Cardiac fibroblast (primary cell): ENCODE measurements around the gene TST.

Source experiments
- DNase-seq, 2 donors: peaks; one replicate each; pipeline versions ENCODE4 v3.0.0 to v3.0.0-alpha.2; 2010; ENCODE audit warnings: low read depth in 2 of 2
- H3K4me3 ChIP-seq, 2 donors: replicated peaks in 1 of 2; 1 replicate in 1 of 2; 2 replicates in 1 of 2; pipeline ENCODE4 v1.5.1; 2011; ENCODE audit warnings: low read depth in 2 of 2, low read length in 2 of 2, mild to moderate bottlenecking in 2 of 2, moderate library complexity in 1 of 2
- TF ChIP-seq, protein P1 (sequence below): IDR thresholded peaks from one replicate; pipeline ENCODE4 v1.5.1; 2011; ENCODE audit warnings: low read depth, mild to moderate bottlenecking, low read length, inconsistent platforms

The TST gene

DNA sequence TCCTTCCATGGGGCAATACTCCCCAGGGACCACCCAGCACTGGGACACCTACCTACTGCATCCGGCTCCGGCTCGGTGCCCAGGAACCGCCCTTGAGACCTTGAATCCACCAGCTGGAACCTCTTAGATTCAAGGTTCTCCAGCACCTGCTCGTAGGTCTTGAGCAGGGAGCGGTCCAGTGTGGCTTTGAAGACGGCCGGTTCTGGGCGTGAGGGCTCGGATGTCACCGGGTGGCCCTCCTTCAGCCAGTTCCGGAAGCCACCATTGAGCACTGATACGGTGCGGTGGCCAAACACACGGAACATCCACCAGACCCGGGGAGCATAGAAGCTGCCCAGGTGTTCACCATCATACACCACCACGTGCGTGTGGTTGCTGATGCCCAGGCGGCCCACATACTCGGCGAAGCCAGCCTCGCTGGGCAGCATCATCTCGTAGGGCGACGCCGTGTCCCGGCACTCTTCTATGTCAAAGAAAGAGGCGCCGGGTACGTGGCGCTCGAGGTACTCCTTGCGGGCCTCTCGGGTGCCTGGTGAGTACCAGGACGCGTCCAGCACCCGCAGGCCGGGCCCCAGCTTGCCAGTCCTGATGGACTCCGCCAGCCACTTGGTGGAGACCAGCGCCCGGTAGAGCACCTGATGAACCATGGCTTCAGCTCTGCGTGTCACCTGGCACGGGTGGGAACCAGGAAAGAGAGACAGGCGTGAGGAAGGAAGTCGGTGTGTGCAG, 997 bp downstream of the TST start:
- no peak for DNase-seq
- H3K4me3 ChIP-seq = peak overlapping the region; percentile 66 to 84
- TF ChIP-seq, protein P1, sequence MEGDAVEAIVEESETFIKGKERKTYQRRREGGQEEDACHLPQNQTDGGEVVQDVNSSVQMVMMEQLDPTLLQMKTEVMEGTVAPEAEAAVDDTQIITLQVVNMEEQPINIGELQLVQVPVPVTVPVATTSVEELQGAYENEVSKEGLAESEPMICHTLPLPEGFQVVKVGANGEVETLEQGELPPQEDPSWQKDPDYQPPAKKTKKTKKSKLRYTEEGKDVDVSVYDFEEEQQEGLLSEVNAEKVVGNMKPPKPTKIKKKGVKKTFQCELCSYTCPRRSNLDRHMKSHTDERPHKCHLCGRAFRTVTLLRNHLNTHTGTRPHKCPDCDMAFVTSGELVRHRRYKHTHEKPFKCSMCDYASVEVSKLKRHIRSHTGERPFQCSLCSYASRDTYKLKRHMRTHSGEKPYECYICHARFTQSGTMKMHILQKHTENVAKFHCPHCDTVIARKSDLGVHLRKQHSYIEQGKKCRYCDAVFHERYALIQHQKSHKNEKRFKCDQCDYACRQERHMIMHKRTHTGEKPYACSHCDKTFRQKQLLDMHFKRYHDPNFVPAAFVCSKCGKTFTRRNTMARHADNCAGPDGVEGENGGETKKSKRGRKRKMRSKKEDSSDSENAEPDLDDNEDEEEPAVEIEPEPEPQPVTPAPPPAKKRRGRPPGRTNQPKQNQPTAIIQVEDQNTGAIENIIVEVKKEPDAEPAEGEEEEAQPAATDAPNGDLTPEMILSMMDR = no peak

DNA sequence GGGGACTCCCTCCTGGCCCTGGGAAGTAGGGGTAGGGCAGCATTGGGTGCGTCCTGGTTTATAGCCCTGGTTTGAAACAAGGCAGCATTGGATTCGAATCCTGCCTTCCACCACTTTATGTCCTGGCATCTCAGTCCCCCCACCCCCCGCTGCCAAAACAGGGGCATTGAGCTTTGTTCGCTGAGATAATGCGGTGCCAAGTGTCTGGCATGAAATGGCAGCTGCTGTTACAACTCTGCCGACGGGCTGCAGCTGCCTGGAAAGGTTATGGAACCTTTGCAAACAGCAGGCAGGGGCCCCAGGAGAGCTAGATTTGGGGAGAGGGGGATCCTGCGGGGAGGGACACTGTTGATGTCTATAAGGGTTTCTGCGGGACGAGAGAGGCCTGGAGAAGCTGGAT, 1.9 kb downstream of the TST start:
- TF ChIP-seq, protein P1 = no peak
- H3K4me3 ChIP-seq = no peak overlapping the region
- DNase-seq = no peak

DNA sequence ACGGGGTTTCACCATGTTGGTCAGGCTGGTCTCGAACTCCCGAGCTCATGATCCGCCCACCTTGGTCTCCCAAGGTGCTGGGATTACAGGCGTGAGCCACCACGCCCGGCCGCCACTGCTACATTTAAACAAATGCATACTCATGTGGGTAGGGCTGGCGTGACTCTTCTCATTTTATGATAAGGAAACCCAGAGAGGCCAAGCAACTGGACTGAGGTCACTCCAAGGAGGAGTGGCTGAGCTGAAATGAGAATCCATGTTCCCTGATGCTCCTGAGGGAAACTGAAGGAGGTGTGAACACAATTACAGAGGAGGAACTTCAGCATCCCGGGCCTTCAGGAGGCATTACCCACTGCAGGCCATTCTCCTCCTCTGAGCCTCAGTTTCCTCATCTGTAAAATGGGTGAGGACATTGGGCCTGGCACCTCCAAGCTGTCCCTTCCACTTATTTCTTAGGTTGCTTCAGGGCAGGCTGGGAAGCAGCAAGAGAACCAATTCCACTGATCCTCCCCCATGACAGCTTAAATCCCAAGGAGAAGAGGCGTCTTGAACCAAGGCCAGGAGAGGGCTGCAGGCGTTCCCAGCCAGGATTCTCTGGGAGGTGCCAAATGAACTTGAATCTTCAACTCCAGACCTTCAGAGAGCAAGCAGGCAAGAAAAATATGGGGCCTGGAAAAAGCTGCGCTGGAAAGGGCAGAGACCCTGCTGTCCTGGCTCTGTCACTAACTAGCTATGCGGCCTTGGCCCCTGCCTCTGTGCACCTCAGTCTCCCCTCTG, 2.9 kb downstream of the TST start:
- H3K4me3 ChIP-seq = no peak overlapping the region
- TF ChIP-seq, protein P1 = no peak
- no peak for DNase-seq

DNA sequence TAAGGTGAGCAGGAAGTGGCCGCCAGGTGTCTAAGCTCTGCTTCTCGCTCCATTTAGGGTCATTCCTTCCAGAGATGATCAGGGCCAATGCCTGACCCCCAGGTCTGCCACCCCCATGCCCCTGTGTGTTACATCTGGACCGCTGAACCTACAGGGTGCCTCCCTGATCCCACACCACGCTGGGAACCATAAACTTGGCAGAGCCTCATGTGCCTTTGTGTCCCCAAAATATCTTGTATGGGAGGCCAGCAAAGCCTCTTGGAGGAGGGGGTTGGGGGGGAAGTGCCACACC, 3.7 kb downstream of the TST start:
- no peak for DNase-seq
- TF ChIP-seq, protein P1 = no peak
- H3K4me3 ChIP-seq = no peak overlapping the region

DNA sequence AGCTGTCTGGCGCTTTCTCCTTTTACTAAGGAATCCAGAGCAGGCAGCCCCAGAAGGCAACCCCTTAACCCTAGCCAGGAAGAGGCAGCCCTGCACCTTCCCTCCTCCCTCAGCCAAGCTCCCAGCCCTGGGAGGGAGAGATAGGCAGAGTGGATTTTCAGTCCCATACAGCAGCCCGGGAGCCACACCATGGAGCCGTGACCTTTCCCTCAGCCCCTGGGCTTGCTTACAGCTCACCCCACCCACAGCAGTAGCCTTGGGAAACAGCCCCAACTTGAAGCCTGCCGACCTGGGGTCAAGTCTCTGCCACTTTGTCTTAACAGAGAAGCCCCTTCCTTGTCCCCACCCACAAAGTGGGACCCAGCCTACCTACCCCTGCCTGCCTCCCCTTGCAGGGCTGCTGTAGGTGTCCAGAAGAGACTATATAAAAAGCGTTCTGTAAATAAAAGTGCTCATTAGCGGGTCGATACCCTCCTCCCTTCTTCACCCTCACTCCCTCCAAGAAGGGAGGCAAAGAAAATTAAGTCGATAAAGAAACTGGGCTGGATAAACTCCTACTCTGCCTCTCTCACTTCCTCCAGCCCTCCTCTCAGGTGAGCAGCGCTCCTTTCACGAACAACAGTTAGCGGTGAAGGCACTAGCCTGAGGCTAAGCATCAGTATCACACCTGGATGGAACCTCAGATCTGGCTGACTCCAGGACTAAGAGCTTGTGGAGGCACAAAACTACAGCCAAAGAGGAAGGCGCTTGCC, 4.2 kb downstream of the TST start:
- TF ChIP-seq, protein P1 = no peak
- peak in 1 of 2 donors; percentile 15 for DNase-seq
- no peak overlapping the region for H3K4me3 ChIP-seq

DNA sequence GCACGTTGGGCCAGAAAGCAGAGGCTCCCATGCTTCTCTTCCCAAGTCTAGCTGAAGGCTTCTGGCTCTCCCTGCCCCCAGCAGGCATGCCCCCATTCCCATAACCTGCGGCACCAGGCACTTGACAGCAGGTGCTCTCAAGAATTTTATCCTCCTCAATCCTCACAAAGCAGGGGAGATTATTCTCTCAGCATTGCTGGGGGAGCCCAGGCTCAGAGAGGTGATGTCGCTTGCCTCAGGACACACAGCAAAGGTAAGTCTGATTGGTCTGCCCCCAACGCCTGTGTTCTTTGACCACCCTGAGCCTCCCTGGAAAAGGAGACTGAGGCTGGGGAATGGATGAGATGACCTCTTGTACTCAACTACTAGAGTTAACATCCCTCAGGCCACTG, 4.8 kb downstream of the TST start:
- no peak for DNase-seq
- no peak overlapping the region for H3K4me3 ChIP-seq
- TF ChIP-seq, protein P1 = no peak
